Loucy (cell line): ENCODE results near the gene SLC22A8.
"Not testable (repeated sequence)": the region's sequence is repeated elsewhere in the genome, so short reads cannot be mapped to it uniquely, and the experiment has no call there.

Experiments used
- EZH2phosphoT487 ChIP-seq: fragments of 200-600 bp; IDR thresholded peaks from 2 replicates; pipeline ENCODE4 v1.6.1; 2018; ENCODE audit warnings: antibody characterized with exemption, mild to moderate bottlenecking, moderate library complexity, borderline replicate concordance
- TF ChIP-seq, protein P1 (sequence below): fragments of 200-600 bp; sonication (generic); conservative IDR thresholded peaks from 2 replicates; pipeline ENCODE4 v1.5.1; 2014; ENCODE audit warnings: mild to moderate bottlenecking, antibody characterized with exemption, low read length

DNA sequence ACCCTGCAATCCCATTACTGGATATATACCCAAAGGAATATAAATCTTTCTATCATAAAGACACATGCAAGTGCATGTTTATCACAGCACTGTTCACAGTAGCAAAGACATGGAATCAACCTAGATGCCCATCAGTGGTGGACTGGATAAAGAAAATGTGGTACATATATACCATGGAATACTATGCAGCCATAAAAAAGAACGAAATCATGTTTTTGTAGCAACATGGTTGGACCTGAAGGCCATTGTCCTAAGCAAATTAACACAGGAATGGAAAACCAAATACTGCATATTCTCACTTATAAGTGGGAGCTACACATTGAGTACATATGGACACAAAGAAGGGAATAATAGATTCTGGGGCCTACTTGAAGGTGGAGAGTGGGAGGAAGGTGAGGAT, 30.6 kb upstream of the SLC22A8 start:
- TF ChIP-seq, protein P1, sequence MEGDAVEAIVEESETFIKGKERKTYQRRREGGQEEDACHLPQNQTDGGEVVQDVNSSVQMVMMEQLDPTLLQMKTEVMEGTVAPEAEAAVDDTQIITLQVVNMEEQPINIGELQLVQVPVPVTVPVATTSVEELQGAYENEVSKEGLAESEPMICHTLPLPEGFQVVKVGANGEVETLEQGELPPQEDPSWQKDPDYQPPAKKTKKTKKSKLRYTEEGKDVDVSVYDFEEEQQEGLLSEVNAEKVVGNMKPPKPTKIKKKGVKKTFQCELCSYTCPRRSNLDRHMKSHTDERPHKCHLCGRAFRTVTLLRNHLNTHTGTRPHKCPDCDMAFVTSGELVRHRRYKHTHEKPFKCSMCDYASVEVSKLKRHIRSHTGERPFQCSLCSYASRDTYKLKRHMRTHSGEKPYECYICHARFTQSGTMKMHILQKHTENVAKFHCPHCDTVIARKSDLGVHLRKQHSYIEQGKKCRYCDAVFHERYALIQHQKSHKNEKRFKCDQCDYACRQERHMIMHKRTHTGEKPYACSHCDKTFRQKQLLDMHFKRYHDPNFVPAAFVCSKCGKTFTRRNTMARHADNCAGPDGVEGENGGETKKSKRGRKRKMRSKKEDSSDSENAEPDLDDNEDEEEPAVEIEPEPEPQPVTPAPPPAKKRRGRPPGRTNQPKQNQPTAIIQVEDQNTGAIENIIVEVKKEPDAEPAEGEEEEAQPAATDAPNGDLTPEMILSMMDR = not testable (repeated sequence)
- TF ChIP-seq EZH2phosphoT487 = not testable (repeated sequence)
